GM19397 (cell line): ENCODE measurements around the gene NOL4L.
"Not testable (repeated sequence)": the region's sequence is repeated elsewhere in the genome, so short reads cannot be mapped to it uniquely, and the experiment has no call there.

Source experiments
- ATAC-seq: cut with Tn5 transposase; IDR thresholded peaks from one replicate; pipeline ENCODE4 v1.9.1; 2021; ENCODE audit warnings: mild to moderate bottlenecking, moderate library complexity; ENCODE audit not compliant: unreplicated experiment

NOL4L gene

DNA sequence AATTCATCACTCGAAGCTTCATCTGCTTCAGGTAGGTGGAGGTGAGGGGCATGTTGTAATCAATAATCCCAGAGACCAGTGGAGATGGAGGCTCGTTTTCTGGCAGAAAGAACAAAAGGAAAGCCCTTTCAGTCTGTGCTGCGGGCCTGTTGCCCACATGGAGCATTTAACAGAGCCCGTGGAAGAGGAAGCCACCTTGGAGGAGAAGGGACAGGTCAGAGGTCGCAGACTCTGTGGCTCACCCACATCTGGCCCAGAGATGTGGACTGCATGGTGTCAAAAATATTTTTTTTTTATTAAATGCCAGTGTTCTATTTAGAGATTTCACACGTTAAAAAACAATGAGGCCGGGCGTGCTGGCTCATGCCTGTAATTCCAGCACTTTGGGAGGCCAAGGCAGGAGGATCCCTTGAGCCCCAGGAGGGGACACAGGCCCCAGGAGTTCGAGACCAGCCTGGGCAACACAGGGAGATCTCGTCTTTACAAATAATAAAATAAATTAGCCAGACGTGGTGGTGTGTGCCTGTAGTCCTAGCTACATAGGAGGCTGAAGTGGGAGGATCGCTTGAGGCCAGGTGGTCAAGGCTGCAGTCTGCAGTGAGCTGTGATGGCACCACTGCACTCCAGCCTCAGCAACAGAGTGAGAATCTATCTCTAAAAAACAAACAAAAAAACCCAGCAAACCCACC lies 73.6 kb downstream of the NOL4L start:
- ATAC-seq: no peak

DNA sequence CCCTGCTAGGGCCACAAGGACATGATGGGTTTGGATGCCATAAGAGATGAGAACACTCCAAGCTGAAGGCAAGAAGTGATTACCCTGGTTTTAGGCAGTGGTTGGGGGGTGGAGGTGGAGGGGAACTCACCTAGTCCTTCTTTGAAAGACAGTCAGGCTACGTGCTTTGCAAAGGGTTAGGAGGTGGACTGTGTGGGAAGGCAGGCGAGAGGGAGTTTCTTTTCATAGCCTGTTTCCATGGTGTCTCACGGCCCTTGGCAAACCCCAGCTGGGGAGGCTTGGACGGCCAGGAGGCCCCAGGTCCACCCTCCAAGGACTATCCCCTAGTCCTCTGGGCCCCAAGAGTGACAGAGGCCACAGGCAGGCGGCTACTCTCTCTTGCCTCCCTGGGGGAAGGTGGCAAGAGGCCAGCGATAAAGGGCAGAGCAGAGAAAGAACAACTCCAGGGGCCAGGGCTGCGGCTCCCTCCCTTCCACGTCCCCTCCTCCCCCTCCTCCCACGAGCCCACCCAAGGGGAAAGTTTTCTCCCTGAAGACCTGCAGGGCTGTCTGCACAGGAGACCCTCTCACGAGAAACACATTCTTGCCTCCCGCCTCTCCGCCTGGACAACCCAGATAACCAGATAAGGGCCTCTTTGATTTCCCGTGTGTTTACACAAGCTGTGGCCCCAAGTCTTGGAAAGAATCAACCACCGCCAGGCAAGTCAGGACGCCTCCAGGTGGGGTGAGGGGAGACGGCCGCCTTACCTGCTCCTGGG lies 74.4 kb downstream of the NOL4L start:
- no peak for ATAC-seq

DNA sequence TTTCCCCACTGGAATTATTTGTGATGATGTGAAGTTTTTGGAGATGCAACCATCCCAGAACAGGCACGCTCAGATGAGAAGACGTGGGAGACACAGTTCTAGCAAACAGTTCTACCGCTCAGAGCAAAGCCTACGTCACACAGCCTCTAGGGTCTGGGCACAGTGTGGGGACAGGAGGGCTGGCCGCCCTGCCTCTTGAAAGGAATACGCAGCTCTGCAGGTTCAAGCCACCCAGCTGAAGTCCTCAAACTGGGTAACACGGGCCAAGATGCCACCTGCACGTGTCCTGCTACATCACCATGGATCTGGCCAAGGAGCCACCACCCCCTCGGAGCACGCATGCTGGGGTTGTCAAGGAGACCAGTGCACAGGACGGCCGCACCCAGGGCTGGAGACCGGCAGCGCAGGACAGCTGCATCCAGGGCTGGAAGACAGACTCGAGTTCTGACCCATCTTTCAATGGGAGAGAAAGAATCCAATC lies 75.0 kb downstream of the NOL4L start:
- no peak for ATAC-seq

DNA sequence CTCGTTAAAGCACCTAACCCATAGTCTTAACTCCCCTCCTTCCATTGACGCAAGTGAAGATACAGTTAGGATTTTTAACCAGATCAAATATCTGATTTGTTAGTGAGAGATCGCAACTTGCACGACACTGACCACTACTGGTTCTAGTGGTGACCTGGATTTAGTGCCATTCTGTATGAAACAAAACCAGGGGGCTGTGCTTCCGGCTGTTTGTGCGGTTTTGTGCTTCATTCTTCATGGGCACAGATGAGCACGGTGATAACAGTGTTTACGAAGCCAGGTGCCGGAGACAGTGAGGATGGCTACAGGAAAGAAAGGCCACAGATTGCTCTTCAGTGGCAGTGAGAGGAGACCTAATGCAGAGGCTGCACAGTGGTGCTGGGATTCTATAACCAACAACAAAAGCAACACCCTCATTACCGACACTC lies 75.5 kb downstream of the NOL4L start:
- no peak for ATAC-seq

DNA sequence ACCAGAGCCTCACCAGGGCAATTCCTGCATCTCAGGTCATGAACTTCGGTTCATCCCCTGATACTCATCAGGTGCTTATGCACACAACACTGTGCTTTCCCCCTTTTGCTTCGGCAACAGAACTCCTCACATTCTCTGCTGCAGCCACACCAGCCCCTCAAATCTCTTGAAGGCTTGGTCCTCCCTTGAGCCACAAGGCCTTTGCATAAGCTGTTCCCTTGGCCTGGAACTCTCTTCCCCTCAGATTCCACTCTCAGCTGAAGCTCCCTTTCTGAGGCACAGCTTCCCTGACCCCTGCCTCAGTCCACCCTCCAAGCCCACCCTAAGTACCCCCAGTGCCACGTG lies 76.4 kb downstream of the NOL4L start:
- no peak for ATAC-seq

DNA sequence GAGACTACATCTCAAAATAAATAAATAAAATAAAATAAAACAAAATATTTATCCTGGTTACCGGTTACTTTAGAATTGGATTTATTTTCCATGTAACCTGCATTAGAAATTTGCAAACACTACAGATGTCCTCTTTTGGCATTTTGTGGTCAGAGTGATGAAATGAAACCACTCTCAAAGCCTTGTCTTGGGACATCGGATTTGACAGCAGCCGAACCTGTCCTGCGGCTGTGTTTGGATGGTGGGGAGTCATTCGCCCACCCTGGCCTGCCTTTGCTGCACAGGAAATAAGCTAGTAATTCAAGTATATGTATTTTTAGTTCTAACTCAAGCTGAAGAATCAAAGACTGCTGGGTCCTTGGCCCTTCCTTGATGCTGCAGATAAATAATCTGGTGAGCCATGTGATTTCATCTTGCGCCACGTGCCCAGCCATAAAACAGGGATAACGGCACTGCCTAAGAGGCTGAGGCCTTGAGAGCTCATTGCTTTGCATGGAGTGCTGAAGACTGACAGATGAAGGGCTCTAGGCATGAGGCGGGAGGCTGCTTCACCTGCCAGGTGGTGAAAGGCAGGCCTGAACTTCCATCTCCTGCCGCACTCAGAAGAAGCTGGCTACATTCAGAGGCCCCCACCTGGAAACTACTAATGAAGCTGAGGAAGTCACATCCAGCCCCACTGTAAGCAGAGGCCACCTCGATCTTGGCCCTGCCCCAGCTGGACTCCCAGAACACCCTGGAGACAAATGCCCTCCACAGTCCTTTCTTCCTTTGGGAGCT lies 76.9 kb downstream of the NOL4L start:
- ATAC-seq: no peak

DNA sequence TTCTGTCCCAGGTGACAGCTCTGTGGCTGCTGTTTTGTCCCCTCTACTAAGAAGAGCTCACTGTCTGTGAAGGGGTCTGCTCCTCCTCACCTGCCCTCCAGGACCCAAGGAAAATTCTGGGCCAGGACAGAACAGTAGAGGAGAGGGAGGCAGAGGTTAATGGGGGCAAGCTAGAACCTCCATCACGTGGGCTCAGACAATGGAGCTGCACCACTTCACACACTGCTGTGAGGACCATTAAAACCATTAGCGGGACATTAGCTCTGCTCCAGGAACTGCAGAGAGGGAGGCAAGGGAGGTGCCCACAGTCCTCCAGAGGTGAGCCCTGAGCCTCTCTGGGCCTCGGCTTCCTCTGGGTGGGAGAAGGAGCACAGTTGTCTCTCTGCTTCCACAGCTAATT lies 78.4 kb downstream of the NOL4L start:
- no peak for ATAC-seq

DNA sequence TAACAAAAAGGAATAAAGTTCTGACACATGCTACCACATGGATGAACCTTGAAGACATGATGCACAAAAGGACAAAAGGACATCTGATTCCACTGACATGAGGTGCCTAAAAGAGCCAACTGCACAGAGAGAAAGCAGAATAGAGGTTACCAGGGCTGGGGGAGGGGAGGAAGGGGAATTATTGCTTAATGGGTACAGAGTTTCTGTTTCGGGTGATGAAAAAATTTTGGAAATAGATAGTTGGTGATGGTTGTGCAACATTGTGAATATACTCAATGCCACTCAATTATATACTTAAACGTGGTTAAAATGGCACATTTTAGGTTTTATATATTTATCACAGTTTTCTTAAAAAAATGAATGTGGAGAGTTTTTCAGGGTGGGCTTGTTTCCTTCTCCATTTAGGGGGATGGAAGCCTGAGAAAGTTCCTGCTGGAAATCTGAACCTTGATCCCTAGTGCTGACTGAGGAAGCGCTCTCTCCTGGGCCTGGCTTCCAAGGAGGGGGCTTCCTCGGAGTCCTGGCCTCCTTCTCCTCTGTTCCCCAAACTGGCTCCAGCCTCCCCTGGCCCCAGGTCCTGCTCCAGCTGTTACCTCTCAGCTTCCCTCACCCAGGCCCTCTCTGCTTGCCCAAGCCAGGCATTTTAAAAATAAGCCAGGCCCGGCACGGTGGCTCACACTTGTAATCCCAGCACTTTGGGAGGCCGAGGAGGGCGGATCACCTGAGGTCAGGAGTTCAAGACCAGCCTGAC lies 79.2 kb downstream of the NOL4L start:
- ATAC-seq: no peak

DNA sequence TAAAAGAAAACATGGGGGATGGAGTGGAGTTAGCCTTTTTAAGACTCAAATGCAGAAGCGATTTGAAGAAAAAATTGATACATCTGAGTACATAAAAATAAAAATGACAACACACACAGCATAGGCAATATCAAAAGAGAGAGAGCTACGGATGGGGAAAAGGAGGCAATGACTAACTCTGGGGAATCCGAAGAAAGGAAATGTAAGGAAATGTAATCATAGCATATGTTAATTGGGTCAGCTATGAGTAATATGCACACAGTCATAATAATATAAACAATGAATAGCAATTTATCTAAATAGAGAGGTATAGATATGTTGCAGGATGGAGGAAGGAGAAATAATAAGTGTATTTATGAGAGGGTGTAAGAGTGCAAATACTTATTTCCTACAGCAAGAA lies 83.4 kb downstream of the NOL4L start:
- no peak for ATAC-seq

DNA sequence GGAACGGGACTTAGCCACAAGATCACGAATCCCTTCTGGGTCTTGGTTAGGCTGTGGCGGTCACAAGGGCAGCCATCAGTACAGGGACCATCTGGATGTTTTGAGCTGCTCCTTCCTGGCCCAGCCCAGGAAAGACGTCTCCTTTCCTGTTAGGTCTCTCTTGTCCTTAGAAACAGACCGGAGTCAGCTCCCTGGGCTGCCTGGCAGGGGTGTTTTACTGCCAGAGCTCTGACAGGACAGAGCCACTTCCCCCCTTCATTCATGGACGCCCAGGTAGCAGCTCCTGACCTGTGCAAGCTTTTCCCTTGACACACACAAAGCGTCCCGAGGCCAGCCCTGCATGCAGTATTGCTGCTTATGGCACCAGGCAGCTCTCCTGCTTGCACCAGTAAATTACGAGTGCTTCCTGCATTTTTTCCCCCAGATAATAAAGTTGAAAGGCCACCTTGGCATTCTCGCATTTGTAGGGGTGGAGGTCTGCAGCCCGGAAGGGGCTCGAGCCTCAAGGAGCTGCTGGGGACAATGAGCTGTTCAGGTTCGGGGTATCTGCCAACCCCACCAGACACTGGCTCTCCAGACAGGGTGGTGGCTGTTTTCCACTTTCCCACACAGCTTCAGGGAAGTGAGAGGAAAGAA lies 87.4 kb downstream of the NOL4L start:
- no peak for ATAC-seq

DNA sequence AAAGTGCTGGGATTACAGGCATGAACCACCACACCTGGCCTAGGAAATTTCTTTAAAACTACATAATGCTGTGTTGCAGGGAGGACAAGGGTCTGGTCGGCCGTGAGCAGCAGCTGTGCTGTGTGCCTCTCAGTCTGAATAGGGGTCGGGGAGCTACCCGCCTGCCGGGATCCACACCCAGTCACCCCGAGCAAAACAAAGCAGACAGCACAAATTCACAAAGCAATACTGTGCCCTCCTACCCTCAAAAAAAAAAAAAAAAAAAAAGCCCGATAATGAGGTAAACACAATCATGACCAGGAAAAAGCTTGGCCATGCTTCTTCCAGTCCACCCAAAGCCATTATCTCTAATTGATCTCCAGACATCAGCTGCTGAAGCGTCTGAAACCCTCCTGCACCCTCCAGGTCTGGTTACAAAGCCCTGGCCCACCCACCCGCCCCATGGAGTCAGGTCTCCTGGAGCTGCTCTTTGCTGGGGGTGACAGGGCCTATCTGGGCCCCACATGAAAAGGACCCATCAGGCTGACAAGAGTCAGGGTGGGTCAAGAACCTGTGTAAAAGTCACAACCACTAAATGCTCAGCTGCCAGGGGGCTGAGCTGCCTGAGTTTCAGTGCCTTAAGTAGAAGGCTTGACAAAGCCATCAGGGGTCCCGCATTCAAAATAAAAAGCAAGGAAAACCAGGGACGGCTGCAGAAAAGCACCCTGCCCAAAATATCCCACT lies 88.2 kb downstream of the NOL4L start:
- ATAC-seq: no peak

DNA sequence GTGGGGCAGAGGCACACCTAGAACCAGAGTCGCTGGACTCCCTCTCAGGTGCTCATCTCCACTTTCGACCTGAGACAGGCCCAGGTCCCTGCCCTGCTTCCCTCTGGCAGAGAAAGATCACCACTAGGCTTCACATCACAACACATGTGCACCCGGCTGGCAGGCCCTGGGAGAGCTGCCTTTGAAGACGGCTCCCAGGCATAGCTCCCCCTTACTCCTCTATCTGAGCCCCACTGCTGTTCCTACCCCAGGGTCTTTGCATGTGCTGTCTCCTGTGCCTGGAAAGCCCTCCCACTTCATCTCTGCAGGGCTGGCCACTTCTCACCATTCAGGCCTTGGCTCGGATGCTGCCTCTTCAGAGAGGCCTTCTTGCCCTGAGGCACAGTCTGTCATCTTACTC lies 89.2 kb downstream of the NOL4L start:
- ATAC-seq: no peak

DNA sequence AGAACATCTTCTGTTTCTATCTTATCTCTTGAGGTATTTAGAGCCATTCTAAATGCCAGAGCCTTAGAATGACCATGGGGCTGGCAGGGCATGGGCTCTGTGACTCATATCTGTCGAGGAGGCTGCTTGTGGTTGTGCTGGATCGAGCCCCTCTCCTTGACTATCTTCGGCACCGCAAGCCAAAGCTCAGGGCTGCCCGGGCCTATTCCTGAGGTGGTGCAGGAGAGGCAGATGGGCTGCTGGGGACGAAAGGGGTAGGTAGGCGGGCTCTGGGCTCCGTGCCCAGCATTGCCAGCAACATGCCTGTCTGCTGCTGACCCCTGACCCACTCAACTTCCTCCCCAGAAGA lies 89.9 kb downstream of the NOL4L start:
- no peak for ATAC-seq

DNA sequence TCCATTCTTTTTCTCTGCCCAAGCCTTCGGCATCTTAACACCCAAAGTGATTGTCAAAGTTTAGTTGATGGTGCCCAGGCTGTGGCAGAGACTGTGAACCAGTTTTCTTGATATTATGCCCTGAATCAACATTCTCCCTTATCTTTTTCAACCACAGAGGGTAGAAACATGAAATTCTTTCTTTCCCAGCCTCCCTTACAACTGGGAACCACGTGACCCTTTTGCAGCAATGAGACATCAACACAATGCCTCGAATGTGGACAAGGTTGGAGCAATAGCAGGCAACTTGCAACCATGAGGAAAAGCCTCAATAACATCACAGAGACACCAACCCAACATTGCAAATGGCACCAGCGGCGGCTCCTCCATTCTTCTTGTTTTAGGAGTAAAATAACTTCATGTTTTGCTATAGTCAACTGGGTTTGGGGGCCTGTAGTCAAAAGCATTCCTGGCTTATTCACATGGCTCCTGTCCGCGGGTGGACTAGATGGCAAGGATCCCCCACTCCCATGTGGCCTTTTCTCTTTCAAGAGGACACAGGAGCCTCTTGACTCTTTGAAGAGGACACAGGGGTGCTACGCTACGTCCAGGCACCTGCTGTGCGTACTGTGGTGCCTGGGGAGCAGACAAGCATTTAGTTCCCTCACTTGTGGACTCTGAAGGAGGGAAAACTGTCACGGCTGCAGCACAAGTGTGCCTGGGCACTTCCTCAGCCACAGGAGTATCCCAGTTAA lies 90.5 kb downstream of the NOL4L start:
- ATAC-seq: no peak

DNA sequence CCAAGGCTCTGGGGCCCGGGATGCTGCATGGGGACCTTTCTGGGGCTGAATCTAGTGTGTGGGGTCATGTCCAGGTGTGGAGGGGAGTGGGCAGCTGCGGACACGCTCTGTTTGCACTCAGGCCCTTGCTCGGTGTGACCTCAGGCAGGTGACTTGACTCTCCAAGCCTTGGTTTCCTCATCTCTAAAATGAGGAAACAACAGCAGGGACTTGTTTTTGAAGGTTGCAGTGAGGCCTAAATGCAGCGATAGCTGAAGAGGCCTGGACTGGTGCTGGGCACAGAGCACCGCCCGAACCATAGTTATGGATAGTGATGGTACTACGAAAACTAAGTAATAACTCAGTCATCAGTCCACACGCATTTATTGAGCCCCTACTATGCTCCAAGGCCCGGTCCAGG lies 91.8 kb downstream of the NOL4L start:
- no peak for ATAC-seq

DNA sequence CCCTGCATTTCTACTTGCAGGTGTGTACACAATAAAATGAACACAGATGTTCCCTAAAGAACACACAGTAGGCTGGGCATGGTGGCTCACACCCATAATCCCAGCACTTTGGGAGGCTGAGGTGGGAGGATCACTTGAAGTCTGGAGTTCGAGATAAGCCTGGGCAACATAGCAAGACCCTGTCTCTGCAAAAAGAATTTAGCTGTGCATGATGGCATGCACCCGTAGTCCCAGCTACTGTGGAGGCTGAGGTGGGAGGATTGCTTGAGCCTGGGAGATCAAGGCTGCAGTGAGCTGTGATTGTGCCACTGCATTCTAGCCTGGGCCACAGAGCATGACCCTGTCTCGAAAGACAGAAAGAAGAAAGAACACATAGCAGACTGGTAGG lies 93.4 kb downstream of the NOL4L start:
- ATAC-seq: not testable (repeated sequence)

DNA sequence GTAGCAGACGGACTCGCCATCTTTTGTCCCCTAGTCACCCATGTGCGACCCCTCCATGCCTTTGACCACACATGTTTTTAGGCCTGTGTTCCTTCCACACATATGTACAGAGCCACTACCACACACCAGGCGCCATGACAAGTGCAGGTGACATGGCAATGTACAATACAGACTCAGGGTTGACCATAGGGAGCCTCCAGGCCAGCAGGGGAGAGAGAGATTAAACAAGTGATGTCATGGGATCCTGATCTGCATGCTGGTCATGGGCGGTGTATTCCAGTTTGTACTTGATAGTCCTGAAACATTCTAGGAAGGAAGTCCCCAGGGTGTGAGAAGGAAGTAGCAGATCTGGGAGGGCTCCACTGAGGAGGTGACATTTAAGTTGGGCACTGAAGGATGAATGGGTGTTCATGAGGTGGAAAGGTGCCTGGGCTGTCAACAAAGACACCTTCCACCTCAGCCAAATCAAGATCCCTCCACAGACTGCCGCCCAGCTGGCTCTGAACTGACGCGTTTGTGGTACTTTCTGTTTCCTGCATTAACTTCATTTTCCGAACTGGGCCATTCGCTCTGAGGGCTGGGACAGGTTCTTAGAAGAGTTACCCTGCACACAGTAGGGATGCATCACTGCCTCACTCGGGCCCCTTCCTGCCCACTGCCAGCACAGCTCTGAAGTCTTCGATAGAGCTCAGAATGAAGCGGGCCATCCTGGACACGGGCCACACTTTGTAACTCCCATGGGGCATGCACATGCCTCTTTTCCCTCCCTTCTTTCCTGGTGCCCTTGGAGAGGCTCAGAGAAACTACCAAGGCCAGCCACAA lies 94.0 kb downstream of the NOL4L start:
- ATAC-seq: no peak

DNA sequence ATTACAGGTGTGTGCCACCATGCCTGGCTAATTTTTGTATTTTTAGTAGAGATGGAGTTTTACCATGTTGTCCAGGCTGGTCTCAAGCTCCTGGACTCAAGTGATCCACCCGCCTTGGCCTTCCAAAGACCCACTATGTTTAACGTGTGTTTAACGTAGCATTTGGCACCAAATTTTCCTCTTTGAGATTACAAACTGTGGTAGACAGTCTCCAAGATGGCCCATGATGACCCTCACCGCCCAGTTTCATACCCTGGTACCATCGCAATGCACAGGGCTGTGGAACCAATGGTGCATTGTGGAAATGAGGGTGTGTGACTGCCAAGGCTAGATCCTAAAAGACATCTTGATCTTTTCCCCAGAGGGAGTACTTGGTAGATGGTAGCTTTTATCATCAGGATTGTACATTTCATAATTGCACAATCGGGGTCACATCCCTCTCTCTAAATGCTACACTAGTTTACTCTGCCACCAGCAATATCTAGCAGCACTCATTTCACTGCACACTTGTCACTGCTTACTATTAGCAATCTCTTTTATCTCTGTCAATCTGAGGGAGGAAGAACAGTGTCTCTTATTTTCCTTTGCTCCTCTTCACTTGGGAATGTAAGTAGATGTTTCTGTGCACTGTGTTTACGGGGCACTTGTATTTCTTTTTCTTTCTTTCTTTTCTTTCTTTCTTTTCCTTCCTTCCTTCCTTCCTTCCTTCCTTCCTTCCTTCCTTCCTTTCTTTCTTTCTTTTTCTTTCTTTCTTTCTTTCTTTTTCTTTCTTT lies 96.9 kb downstream of the NOL4L start:
- no peak for ATAC-seq
